Vagina (tissue), 2 donors: Measurements from ENCODE around the gene TTLL5. TPM values are rescaled to one million over a fixed set of nuclear protein-coding genes. Genes with fewer than 3 reads are reported as not detected.

ENCODE experiments used
- DNase-seq, 2 donors: peaks; one replicate each; pipeline ENCODE4 v3.0.0-alpha.2; 2017; ENCODE audit errors: extremely low spot score in 2 of 2
- H3K27ac ChIP-seq: fragments of 200-600 bp; sonication (generic); one replicate; pipeline ENCODE4 v1.5.1; 2019
- H3K27me3 ChIP-seq: fragments of 200-600 bp; sonication (generic); one replicate; pipeline ENCODE4 v1.5.1; 2019
- H3K36me3 ChIP-seq, 2 donors: fragments of 200-600 bp; sonication (generic); one replicate each; pipeline ENCODE4 v1.5.1; 2017 to 2019
- H3K4me1 ChIP-seq: fragments of 200-600 bp; sonication (generic); one replicate; pipeline ENCODE4 v1.5.1; 2019
- H3K4me3 ChIP-seq, 2 donors: fragments of 200-600 bp; sonication (generic); 1 replicate in 1 of 2; 2 replicates in 1 of 2; pipeline ENCODE4 v1.5.1; 2016 to 2019
- H3K9me3 ChIP-seq: fragments of 200-600 bp; sonication (generic); one replicate; pipeline ENCODE4 v1.5.1; 2019
- POLR2A ChIP-seq, 2 donors: fragments of 450-650 bp; IDR thresholded peaks; one replicate each; pipeline ENCODE4 v1.6.1; 2017; ENCODE audit warnings: antibody characterized with exemption in 2 of 2, mild to moderate bottlenecking in 2 of 2, moderate library complexity in 2 of 2
- POLR2AphosphoS5 ChIP-seq, 2 donors: sonication (generic); formaldehyde crosslinking; IDR thresholded peaks; one replicate each; pipeline ENCODE4 v1.9.0; 2017; ENCODE audit warnings: antibody characterized with exemption in 2 of 2, mild to moderate bottlenecking in 2 of 2, low read depth in 1 of 2; ENCODE audit not compliant: insufficient read depth in 1 of 2
- intact Hi-C: fragments of 100-400 bp; cut with DNase I; formaldehyde crosslinking; loops from one replicate; pipeline ENCODE4 v1.15.1; 2023
- total RNA-seq: library from RNA; depleted of rRNA; stranded (reverse); fragments of >200 nt; gene quantifications from one replicate; pipeline ENCODE4 v1.2.3, GENCODE V29; 2016
- TF ChIP-seq, protein P1 (sequence below), 3 experiments: fragments of 450-650 bp in 2 of 3; fragments of 200-600 bp in 1 of 3; sonication (generic) in 1 of 3; IDR thresholded peaks; one replicate each; pipeline ENCODE4 v1.5.1; 2017 to 2019; ENCODE audit warnings: antibody characterized with exemption in 3 of 3, mild to moderate bottlenecking in 2 of 3, moderate library complexity in 2 of 3

TTLL5 gene
- total RNA-seq, 1 donor from 2014 or later: 43.0 TPM

DNA sequence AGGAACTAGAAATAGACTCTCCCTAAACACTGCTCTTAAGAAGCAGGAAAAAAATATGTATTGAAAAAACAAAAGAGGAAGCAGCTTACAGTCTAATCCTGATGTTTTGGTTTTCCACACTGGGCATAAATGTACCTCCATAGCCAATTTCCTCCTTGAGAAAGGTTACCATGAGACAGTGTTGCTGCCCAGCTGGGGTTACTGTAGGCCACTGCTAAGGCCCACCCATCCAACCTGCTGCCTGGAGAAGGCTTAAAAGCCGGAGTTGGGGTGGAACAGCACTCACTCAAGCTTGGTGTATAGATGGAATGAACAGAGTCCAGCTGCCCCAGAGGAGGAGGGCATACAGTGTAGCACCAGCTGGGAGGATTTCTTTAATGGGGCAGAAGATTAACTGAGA lies 41.5 kb upstream of the TTLL5 start:
- no peaks in the 10 kb centered on the region for H3K27me3 ChIP-seq
- H3K4me3 ChIP-seq: no peak overlapping the region
- H3K9me3 ChIP-seq: no peaks in the 10 kb centered on the region
- DNase-seq: no peak
- intact Hi-C loops: no loop called here
- H3K36me3 ChIP-seq: no peaks in the 10 kb centered on the region
- no peaks in the 10 kb centered on the region for H3K4me1 ChIP-seq
- TF ChIP-seq, protein P1, sequence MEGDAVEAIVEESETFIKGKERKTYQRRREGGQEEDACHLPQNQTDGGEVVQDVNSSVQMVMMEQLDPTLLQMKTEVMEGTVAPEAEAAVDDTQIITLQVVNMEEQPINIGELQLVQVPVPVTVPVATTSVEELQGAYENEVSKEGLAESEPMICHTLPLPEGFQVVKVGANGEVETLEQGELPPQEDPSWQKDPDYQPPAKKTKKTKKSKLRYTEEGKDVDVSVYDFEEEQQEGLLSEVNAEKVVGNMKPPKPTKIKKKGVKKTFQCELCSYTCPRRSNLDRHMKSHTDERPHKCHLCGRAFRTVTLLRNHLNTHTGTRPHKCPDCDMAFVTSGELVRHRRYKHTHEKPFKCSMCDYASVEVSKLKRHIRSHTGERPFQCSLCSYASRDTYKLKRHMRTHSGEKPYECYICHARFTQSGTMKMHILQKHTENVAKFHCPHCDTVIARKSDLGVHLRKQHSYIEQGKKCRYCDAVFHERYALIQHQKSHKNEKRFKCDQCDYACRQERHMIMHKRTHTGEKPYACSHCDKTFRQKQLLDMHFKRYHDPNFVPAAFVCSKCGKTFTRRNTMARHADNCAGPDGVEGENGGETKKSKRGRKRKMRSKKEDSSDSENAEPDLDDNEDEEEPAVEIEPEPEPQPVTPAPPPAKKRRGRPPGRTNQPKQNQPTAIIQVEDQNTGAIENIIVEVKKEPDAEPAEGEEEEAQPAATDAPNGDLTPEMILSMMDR (IDR thresholded peaks at IDR 0.05): no peak
- TF ChIP-seq POLR2AphosphoS5 (IDR thresholded peaks at IDR 0.05; ENCODE audit: insufficient read depth in 1 of 2, low read depth in 1 of 2): no peak
- no peak for TF ChIP-seq POLR2A (IDR thresholded peaks at IDR 0.05)
- H3K27ac ChIP-seq: no peak overlapping the region

DNA sequence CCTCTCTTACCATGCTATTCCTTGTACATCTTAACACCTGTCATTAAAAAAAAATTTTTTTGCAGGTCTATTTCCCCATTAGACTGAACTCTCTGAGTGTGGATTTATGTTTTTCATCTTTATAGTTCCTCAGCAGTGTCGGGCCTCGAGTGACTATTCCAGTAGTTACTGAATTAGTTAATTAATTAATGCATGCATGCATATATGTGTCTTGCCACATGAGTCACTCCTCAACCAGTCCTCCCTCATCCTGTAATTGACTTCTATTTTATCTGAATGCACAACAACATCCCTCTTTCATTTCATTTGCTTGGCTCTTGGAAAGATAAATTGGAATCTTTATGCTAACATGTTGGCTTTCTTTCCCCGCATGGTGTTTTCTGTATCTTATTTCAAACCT lies 36.0 kb upstream of the TTLL5 start:
- no peaks in the 10 kb centered on the region for H3K27me3 ChIP-seq
- DNase-seq: no peak
- H3K36me3 ChIP-seq: no peaks in the 10 kb centered on the region
- H3K4me3 ChIP-seq: no peak overlapping the region
- TF ChIP-seq, protein P1 (IDR thresholded peaks at IDR 0.05): no peak
- TF ChIP-seq POLR2AphosphoS5 (IDR thresholded peaks at IDR 0.05; ENCODE audit: insufficient read depth in 1 of 2, low read depth in 1 of 2) (no peak), POLR2A (IDR thresholded peaks at IDR 0.05) (no peak)
- H3K9me3 ChIP-seq: no peaks in the 10 kb centered on the region
- no peaks in the 10 kb centered on the region for H3K4me1 ChIP-seq
- no peak overlapping the region for H3K27ac ChIP-seq
- intact Hi-C loops: no loop called here

DNA sequence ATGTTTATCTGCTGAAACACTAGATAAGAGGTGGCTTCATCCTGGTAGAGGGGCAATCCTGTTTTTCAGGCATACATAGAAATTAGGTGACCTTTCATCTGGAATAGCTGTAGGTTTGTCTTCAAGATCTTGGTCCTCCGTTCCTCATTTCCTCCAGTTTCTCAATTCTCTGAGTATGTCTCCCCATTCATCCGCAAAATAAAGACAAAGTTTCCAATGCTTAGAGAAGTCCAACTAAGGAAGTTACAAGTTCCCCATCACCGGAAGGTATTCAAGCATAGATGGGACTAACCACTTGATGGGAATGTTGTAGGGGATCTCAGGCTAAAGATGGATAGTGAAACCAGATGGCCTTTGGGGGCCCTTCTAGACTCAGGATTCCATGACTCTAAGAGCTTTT lies 34.6 kb upstream of the TTLL5 start:
- no peaks in the 10 kb centered on the region for H3K27me3 ChIP-seq
- TF ChIP-seq POLR2AphosphoS5 (IDR thresholded peaks at IDR 0.05; ENCODE audit: insufficient read depth in 1 of 2, low read depth in 1 of 2) (no peak), POLR2A (IDR thresholded peaks at IDR 0.05) (no peak)
- TF ChIP-seq, protein P1 (IDR thresholded peaks at IDR 0.05): no peak
- H3K4me3 ChIP-seq: no peak overlapping the region
- DNase-seq: no peak
- no peaks in the 10 kb centered on the region for H3K9me3 ChIP-seq
- H3K36me3 ChIP-seq: no peaks in the 10 kb centered on the region
- no peaks in the 10 kb centered on the region for H3K4me1 ChIP-seq
- H3K27ac ChIP-seq: no peak overlapping the region
- intact Hi-C loops: no loop called here

DNA sequence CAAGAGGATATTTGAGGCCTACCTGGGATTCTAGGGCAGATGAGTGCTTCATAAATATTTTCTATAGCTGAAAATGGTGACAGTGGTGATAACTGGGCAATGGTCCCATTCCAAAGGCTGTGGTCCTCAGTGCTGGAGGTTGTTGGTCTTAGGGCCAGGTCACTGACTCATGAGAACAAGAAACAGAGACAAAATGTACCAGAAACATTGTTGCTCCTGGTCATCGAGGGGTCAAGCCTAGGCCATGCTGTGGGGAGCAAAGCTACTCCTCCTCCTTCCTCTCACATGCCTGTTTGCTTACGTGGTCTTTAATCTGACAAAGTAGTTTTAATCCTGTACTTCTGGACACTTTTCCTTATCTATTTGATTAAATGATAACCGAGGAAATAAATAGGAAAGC lies 34.2 kb upstream of the TTLL5 start:
- Histone ChIP-seq H3K36me3 (no peaks in the 10 kb centered on the region), H3K4me3 (no peak overlapping the region), H3K9me3 (no peaks in the 10 kb centered on the region), H3K27ac (no peak overlapping the region), H3K4me1 (no peaks in the 10 kb centered on the region), H3K27me3 (no peaks in the 10 kb centered on the region)
- no peak for DNase-seq
- TF ChIP-seq, protein P1 (IDR thresholded peaks at IDR 0.05): no peak
- TF ChIP-seq POLR2A (IDR thresholded peaks at IDR 0.05): no peak
- no peak for TF ChIP-seq POLR2AphosphoS5 (IDR thresholded peaks at IDR 0.05; ENCODE audit: insufficient read depth in 1 of 2, low read depth in 1 of 2)
- intact Hi-C loops: no loop called here

DNA sequence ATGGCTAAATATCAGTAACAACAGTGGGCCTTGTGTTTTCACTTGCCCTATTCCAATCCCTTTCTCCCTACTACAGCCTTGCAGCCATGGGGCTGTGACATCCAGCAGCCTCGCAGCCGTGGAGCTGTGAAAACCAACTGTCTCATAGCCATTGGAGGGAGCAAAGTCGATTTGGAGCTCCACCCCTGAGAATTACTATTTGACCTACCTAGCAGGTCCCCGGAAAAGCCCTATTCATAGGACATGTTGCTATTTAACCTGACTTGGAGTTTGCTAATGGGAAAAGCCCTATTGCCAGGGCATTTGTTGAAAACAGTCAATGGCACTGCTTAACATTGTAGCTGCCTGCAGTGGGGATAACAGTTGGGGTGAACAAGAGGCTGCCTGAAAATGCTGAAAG lies 33.6 kb upstream of the TTLL5 start:
- TF ChIP-seq POLR2AphosphoS5 (IDR thresholded peaks at IDR 0.05; ENCODE audit: insufficient read depth in 1 of 2, low read depth in 1 of 2) (no peak), POLR2A (IDR thresholded peaks at IDR 0.05) (no peak)
- TF ChIP-seq, protein P1 (IDR thresholded peaks at IDR 0.05): no peak
- intact Hi-C loops: no loop called here
- no peak overlapping the region for H3K27ac ChIP-seq

More for the DNA sequence above, 33.6 kb upstream of the TTLL5 start:
- Histone ChIP-seq H3K4me3 (no peak overlapping the region), H3K4me1 (no peaks in the 10 kb centered on the region), H3K36me3 (no peaks in the 10 kb centered on the region), H3K27me3 (no peaks in the 10 kb centered on the region), H3K9me3 (no peaks in the 10 kb centered on the region)
- DNase-seq: no peak
